Natural killer cell (primary cell): ENCODE results near the gene PEX5L. TPM values are rescaled to one million over a fixed set of nuclear protein-coding genes. Genes with fewer than 3 reads are reported as not detected.

Experiments
- ATAC-seq, 3 donors: fragments of 150-1000 bp in 2 of 3; fragments of 200-7000 bp in 1 of 3; cut with Tn5 transposase; 1 replicate in 1 of 3; 2 replicates in 2 of 3; pipeline ENCODE4 v1.10.0; 2021; ENCODE audit warnings: mild to moderate bottlenecking in 2 of 3, moderate library complexity in 2 of 3
- DNase-seq, 2 donors: peaks; one replicate each; pipeline versions ENCODE4 v3.0.0 to v3.0.0-alpha.2; 2013 to 2021; ENCODE audit warnings: mixed read lengths in 1 of 2
- H3K27ac ChIP-seq: one replicate; pipeline ENCODE4 v1.5.1; 2013; ENCODE audit warnings: mild to moderate bottlenecking, low read length
- H3K27me3 ChIP-seq: one replicate; pipeline ENCODE4 v1.6.1; 2013; ENCODE audit warnings: low read length; ENCODE audit not compliant: control insufficient read depth, insufficient read depth
- H3K36me3 ChIP-seq: one replicate; pipeline ENCODE4 v1.6.1; 2013; ENCODE audit warnings: low read length; ENCODE audit not compliant: control insufficient read depth, insufficient read depth
- H3K4me1 ChIP-seq: one replicate; pipeline ENCODE4 v1.6.1; 2013; ENCODE audit warnings: low read length; ENCODE audit not compliant: control insufficient read depth, insufficient read depth
- H3K4me3 ChIP-seq: one replicate; pipeline ENCODE4 v1.5.1; 2013; ENCODE audit warnings: low read length
- H3K9me3 ChIP-seq: one replicate; pipeline ENCODE4 v1.6.1; 2013; ENCODE audit warnings: low read length; ENCODE audit not compliant: control insufficient read depth, insufficient read depth
- H3K27ac Mint-ChIP-seq, 2 donors: one replicate each; pipeline ENCODE4 v1.8.0; 2022; ENCODE audit warnings: mild to moderate bottlenecking in 2 of 2, mixed read lengths in 2 of 2, moderate library complexity in 1 of 2
- H3K27me3 Mint-ChIP-seq, 2 donors: one replicate each; pipeline ENCODE4 v1.8.0; 2022; ENCODE audit warnings: low read depth in 2 of 2, mixed read lengths in 2 of 2
- H3K36me3 Mint-ChIP-seq: one replicate; pipeline ENCODE4 v1.8.0; 2022; ENCODE audit warnings: mixed read lengths
- H3K4me1 Mint-ChIP-seq, 2 donors: one replicate each; pipeline ENCODE4 v1.8.0; 2022; ENCODE audit warnings: mixed read lengths in 2 of 2
- H3K4me3 Mint-ChIP-seq: one replicate; pipeline ENCODE4 v1.8.0; 2022; ENCODE audit warnings: mild to moderate bottlenecking, moderate library complexity, mixed read lengths
- H3K9me3 Mint-ChIP-seq, 2 donors: one replicate each; pipeline ENCODE4 v1.8.0; 2022; ENCODE audit warnings: mixed read lengths in 2 of 2
- WGBS: methylation state at CpG from one replicate; pipeline ENCODE4 v1.1.7; 2013; ENCODE audit warnings: missing lambda C conversion rate; ENCODE audit not compliant: insufficient coverage; 5-methylcytosine and 5-hydroxymethylcytosine counted together
- intact Hi-C: fragments of 100-400 bp; cut with micrococcal nuclease; formaldehyde crosslinking; loops from one replicate; pipeline ENCODE4 v1.14.2; 2022
- total RNA-seq, 4 donors: library from RNA; stranded (reverse); fragments of 120-200 nt in 1 of 4; gene quantifications; one replicate each; pipeline versions ENCODE4 v1.2.3 to v1.2.4, GENCODE V29; 2013 to 2022
- TF ChIP-seq, protein P1 (sequence below): fragments of 200-600 bp; IDR thresholded peaks from one replicate; pipeline ENCODE4 v1.8.0; 2022; ENCODE audit warnings: antibody characterized with exemption

PEX5L gene
- total RNA-seq, 3 donors from 2014 or later (not counting 1 experiment from before 2014, with no cell fraction given), result not detected

DNA sequence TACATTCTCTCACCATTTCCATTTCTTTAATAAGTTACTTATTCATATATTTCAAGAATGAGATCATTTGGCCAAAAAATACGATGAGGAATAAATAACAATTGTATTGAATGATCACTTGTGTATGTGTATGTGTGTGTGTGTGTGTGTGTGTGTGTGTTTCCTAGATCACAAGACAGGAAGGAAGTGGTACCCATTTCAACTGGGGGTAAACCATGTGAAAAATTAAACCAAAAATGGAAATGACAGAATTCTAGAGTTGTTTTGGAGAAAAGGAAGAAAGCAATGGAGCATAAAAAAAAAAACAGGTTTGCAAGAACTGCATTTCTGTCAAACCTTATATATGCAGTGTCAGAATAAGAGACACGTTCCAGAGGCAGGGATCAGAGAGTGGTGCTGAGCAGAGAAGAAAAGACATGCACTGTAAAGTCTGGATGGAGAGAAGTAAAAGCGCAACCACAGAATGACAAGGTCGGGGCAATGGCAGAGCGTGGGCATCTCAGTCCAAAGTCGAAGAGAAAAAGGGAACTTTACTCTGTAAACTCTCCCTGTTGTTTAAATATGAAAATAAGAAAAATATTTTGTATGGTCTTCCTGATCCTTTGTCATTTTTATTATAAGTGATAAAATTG, 75.5 kb downstream of the PEX5L start:
- no peak for ATAC-seq
- Mint-ChIP-seq H3K4me3 (no peak overlapping the region), H3K36me3 (no peaks in the 10 kb centered on the region), H3K27me3 (no peaks in the 10 kb centered on the region), H3K27ac (no peak overlapping the region), H3K9me3 (peaks cover 0 to 3% of the 10 kb centered on the region in 2 donors), H3K4me1 (peaks cover 12 to 15% of the 10 kb centered on the region in 2 donors)
- Histone ChIP-seq H3K36me3 (no peaks in the 10 kb centered on the region), H3K4me1 (no peaks in the 10 kb centered on the region), H3K27me3 (no peaks in the 10 kb centered on the region), H3K27ac (no peak overlapping the region), H3K4me3 (no peak overlapping the region), H3K9me3 (no peaks in the 10 kb centered on the region)
- no peak for DNase-seq
- TF ChIP-seq, protein P1, sequence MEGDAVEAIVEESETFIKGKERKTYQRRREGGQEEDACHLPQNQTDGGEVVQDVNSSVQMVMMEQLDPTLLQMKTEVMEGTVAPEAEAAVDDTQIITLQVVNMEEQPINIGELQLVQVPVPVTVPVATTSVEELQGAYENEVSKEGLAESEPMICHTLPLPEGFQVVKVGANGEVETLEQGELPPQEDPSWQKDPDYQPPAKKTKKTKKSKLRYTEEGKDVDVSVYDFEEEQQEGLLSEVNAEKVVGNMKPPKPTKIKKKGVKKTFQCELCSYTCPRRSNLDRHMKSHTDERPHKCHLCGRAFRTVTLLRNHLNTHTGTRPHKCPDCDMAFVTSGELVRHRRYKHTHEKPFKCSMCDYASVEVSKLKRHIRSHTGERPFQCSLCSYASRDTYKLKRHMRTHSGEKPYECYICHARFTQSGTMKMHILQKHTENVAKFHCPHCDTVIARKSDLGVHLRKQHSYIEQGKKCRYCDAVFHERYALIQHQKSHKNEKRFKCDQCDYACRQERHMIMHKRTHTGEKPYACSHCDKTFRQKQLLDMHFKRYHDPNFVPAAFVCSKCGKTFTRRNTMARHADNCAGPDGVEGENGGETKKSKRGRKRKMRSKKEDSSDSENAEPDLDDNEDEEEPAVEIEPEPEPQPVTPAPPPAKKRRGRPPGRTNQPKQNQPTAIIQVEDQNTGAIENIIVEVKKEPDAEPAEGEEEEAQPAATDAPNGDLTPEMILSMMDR, result no peak
- intact Hi-C loops, result no loop called here
- WGBS, result 47% methylated on average over 5 of the region's 6 CpGs

- Histone ChIP-seq H3K27me3 (no peaks in the 10 kb centered on the region), H3K27ac (no peak overlapping the region), H3K4me3 (no peak overlapping the region), H3K9me3 (no peaks in the 10 kb centered on the region), H3K4me1 (no peaks in the 10 kb centered on the region), H3K36me3 (no peaks in the 10 kb centered on the region)
- H3K4me3 Mint-ChIP-seq, result no peak overlapping the region
- H3K36me3 Mint-ChIP-seq, result no peaks in the 10 kb centered on the region
- DNase-seq, result no peak
- no peak overlapping the region for H3K27ac Mint-ChIP-seq
- intact Hi-C loops, result no loop called here
- WGBS, result 93% methylated on average over 8 of the region's 9 CpGs
- TF ChIP-seq, protein P1, result no peak
- H3K27me3 Mint-ChIP-seq, result no peaks in the 10 kb centered on the region
- peaks cover 12 to 15% of the 10 kb centered on the region in 2 donors for H3K4me1 Mint-ChIP-seq
- H3K9me3 Mint-ChIP-seq, result peaks cover 0 to 3% of the 10 kb centered on the region in 2 donors
- ATAC-seq, result no peak
Measured at GRCh38 chr3:179958759-179959158, 78.0 kb downstream of the PEX5L start.

DNA sequence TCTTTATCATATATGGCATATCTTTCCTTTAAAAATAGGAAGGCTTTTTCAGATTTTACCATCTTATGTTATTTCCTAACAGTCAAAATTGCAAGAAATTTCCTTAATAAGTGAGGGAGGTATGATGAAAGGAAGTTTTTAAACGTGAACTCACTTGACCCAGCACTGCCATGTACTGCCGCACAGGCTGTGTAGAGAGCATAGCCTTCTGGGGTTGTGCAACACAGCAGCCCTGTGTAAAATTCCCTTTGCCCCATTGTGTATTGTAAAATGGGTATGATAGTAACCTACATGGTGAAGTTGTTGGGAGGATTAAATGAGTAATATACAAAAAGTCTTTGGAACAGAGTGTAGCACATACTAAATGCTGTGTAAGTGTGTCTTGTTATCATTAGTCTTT, 78.6 kb downstream of the PEX5L start:
- intact Hi-C loops, result no loop called here
- Mint-ChIP-seq H3K27ac (no peak overlapping the region), H3K9me3 (peaks cover 0 to 3% of the 10 kb centered on the region in 2 donors), H3K4me1 (peaks cover 12 to 15% of the 10 kb centered on the region in 2 donors), H3K27me3 (no peaks in the 10 kb centered on the region), H3K36me3 (no peaks in the 10 kb centered on the region), H3K4me3 (no peak overlapping the region)
- DNase-seq (no peak), ATAC-seq (no peak)
- H3K4me3 ChIP-seq, result no peak overlapping the region
- TF ChIP-seq, protein P1, result no peak
- H3K27ac ChIP-seq, result no peak overlapping the region
- H3K27me3 ChIP-seq, result no peaks in the 10 kb centered on the region
- H3K4me1 ChIP-seq, result no peaks in the 10 kb centered on the region
- WGBS, result 64% methylated on average over 2 of the region's 2 CpGs
- H3K9me3 ChIP-seq, result no peaks in the 10 kb centered on the region
- no peaks in the 10 kb centered on the region for H3K36me3 ChIP-seq
